HCT116 (cell line): ENCODE results near the gene CLCA2. TPM values are rescaled to one million over a fixed set of nuclear protein-coding genes. Genes with fewer than 3 reads are reported as not detected.

Source experiments
- ATAC-seq: fragments of 200-7000 bp; cut with Tn5 transposase; 2 replicates; pipeline ENCODE4 v1.9.1; 2020; ENCODE audit warnings: mild to moderate bottlenecking, moderate library complexity
- BruUV-seq: library from RNA; stranded (reverse); fragments of 400-500 nt; replicated peaks from 2 replicates; lab custom pipeline; 2021; lab: Mats Ljungman, UMichigan
- CTCF ChIA-PET: fragments of 300-600 bp; sonication (Branson Sonifier 250); formaldehyde crosslinking; loops from one replicate; lab custom pipeline; 2021; ENCODE audit warnings: antibody characterized with exemption; lab: Charles Lee
- POLR2A ChIA-PET: fragments of 300-600, 350-600 bp; sonication (Branson Sonifier 250); formaldehyde crosslinking; loops from one replicate; lab custom pipeline; 2021; ENCODE audit warnings: antibody characterized with exemption; lab: Charles Lee
- RAD21 ChIA-PET, 2 experiments: fragments of 300-600 bp; sonication (Branson Sonifier 250); formaldehyde crosslinking; loops; one replicate each; lab custom pipeline; 2023; ENCODE audit warnings: low total read pairs in 2 of 2; ENCODE audit not compliant: uncharacterized antibody in 2 of 2, unreplicated experiment in 2 of 2, low non-redundant PET in 1 of 2; lab: Charles Lee
- DNase-seq: peaks from one replicate; pipeline ENCODE4 v3.0.0-alpha.2; 2010; ENCODE audit warnings: low read depth, low spot score
- H2AFZ ChIP-seq: fragments of 200-600 bp; shearing (Covaris generic), sonication (generic); 2 replicates; pipeline ENCODE4 v1.6.1; 2017; ENCODE audit warnings: low read depth, mixed run types, mixed read lengths, antibody characterized with exemption, low read length; ENCODE audit not compliant: poor library complexity, severe bottlenecking
- H3K27ac ChIP-seq: 2 replicates; pipeline ENCODE4 v1.5.1; 2012; ENCODE audit warnings: low read depth, low read length
- H3K27me3 ChIP-seq: fragments of 200-600 bp; sonication (generic); 2 replicates; pipeline ENCODE4 v1.6.1; 2016; ENCODE audit warnings: mixed run types, low read length, mixed read lengths; ENCODE audit not compliant: insufficient read depth
- H3K36me3 ChIP-seq, 2 experiments: fragments of 200-500 bp in 1 of 2; fragments of 200-600 bp in 1 of 2; sonication (Bioruptor generic) in 1 of 2; sonication (generic) in 1 of 2; 2 replicates each; pipeline versions ENCODE4 v1.5.1 to v1.6.1; 2014 to 2016; ENCODE audit warnings: low read length in 2 of 2, inconsistent platforms in 1 of 2, mixed read lengths in 1 of 2, mixed run types in 1 of 2; ENCODE audit not compliant: insufficient read depth in 2 of 2, control insufficient read depth in 1 of 2
- H3K4me1 ChIP-seq, 2 experiments: fragments of 200-600 bp in 1 of 2; sonication (generic) in 1 of 2; 2 replicates each; pipeline versions ENCODE4 v1.5.1 to v1.6.1; 2012 to 2017; ENCODE audit warnings: low read length in 2 of 2, inconsistent platforms in 1 of 2, mild to moderate bottlenecking in 1 of 2, mixed read lengths in 1 of 2, mixed run types in 1 of 2, moderate library complexity in 1 of 2; ENCODE audit not compliant: insufficient read depth in 2 of 2, control insufficient read depth in 1 of 2
- H3K4me2 ChIP-seq: fragments of 200-600 bp; sonication (generic); 2 replicates; pipeline ENCODE4 v1.6.1; 2017; ENCODE audit warnings: mixed run types, low read length, mixed read lengths
- H3K4me3 ChIP-seq, 2 experiments: fragments of 200-600 bp in 1 of 2; sonication (generic) in 1 of 2; replicated peaks in 1 of 2; 2 replicates each; pipeline ENCODE4 v1.5.1; 2011 to 2016; ENCODE audit warnings: low read length in 2 of 2, control low read depth in 1 of 2, low read depth in 1 of 2, mild to moderate bottlenecking in 1 of 2, mixed read lengths in 1 of 2, mixed run types in 1 of 2
- H3K79me2 ChIP-seq: fragments of 200-600 bp; sonication (generic); 2 replicates; pipeline ENCODE4 v1.6.1; 2017; ENCODE audit warnings: mild to moderate bottlenecking, mixed run types, low read length, moderate library complexity, mixed read lengths; ENCODE audit not compliant: insufficient read depth
- H3K9ac ChIP-seq: fragments of 200-600 bp; sonication (generic); 2 replicates; pipeline ENCODE4 v1.6.1; 2016; ENCODE audit warnings: low read length, mixed read lengths
- H3K9me2 ChIP-seq: fragments of 200-600 bp; sonication (generic), shearing (Covaris generic); 2 replicates; pipeline ENCODE4 v1.6.1; 2017; ENCODE audit warnings: mixed run types, mild to moderate bottlenecking, moderate library complexity; ENCODE audit not compliant: insufficient read depth
- H3K9me3 ChIP-seq, 2 experiments: fragments of 200-500 bp in 1 of 2; fragments of 200-600 bp in 1 of 2; sonication (Bioruptor generic) in 1 of 2; sonication (generic) in 1 of 2; 2 replicates each; pipeline ENCODE4 v1.6.1; 2014 to 2017; ENCODE audit warnings: low read length in 2 of 2, mixed read lengths in 2 of 2, inconsistent platforms in 1 of 2, low read depth in 1 of 2, mild to moderate bottlenecking in 1 of 2, mixed run types in 1 of 2, moderate library complexity in 1 of 2; ENCODE audit not compliant: control insufficient read depth in 1 of 2, insufficient read depth in 1 of 2
- H4K20me1 ChIP-seq: fragments of 200-600 bp; sonication (generic), shearing (Covaris generic); 2 replicates; pipeline ENCODE4 v1.6.1; 2017; ENCODE audit warnings: mixed run types, mild to moderate bottlenecking, moderate library complexity; ENCODE audit not compliant: insufficient read depth
- CEBPB ChIP-seq: IDR thresholded peaks from 2 replicates; pipeline ENCODE4 v1.6.1; 2012; ENCODE audit warnings: low read depth
- EZH2 ChIP-seq: fragments of 200-600 bp; sonication (generic); IDR thresholded peaks from 2 replicates; pipeline ENCODE4 v1.6.1; 2017; ENCODE audit warnings: antibody characterized with exemption, mixed run types
- EZH2phosphoT487 ChIP-seq: fragments of 200-600 bp; IDR thresholded peaks from 2 replicates; pipeline ENCODE4 v1.6.1; 2018; ENCODE audit warnings: antibody characterized with exemption, borderline replicate concordance
- POLR2A ChIP-seq: IDR thresholded peaks from 2 replicates; pipeline ENCODE4 v1.7.0; 2011; ENCODE audit warnings: borderline replicate concordance; ENCODE audit not compliant: insufficient read depth, insufficient read length; ENCODE audit errors: extremely low read depth
- RAD21 ChIP-seq: IDR thresholded peaks from 2 replicates; pipeline ENCODE4 v1.6.1; 2012; ENCODE audit warnings: low read depth, mild to moderate bottlenecking
- REST ChIP-seq: IDR thresholded peaks from 2 replicates; pipeline ENCODE4 v1.6.1; 2012; ENCODE audit warnings: low read depth
- TCF7L2 ChIP-seq: IDR thresholded peaks from 2 replicates; pipeline ENCODE4 v1.7.0; 2011; ENCODE audit warnings: borderline replicate concordance, inconsistent platforms; ENCODE audit not compliant: insufficient read depth, insufficient read length; ENCODE audit errors: extremely low read depth
- ZNF274 ChIP-seq: fragments of 200-500 bp; sonication (Bioruptor generic); IDR thresholded peaks from 2 replicates; pipeline ENCODE4 v1.6.1; 2014; ENCODE audit warnings: mild to moderate bottlenecking, low read depth, low read length, inconsistent platforms
- intact Hi-C: fragments of 100-400 bp; cut with micrococcal nuclease; formaldehyde crosslinking; loops from 2 replicates; pipeline ENCODE4 v1.10.0; 2022
- total RNA-seq: library from RNA; stranded (reverse); gene quantifications from one replicate; pipeline ENCODE4 v1.2.1, GENCODE V29; 2021; ENCODE audit not compliant: unreplicated experiment

Gene CLCA2
- total RNA-seq, 1 experiment from 2014 or later: not detected

GRCh38 chr1:86378813-86379212, 45.2 kb upstream of the CLCA2 start:
- no peak overlapping the region for H2AFZ ChIP-seq
- H3K9ac ChIP-seq: no peak overlapping the region
- POLR2A ChIA-PET: no interaction called here
- H3K4me1 ChIP-seq: no peaks in the 10 kb centered on the region
- H3K27me3 ChIP-seq: no peaks in the 10 kb centered on the region
- CTCF ChIA-PET: no interaction called here
- ATAC-seq: no peak
- no peak overlapping the region for H3K27ac ChIP-seq
- H3K9me2 ChIP-seq: no peaks in the 10 kb centered on the region
- intact Hi-C loops: no loop called here
- H3K4me3 ChIP-seq: no peak overlapping the region
- RAD21 ChIA-PET: no interaction called here
- peaks cover 0 to 8% of the 10 kb centered on the region in 2 experiments; a peak in 2 of 4 replicates for H3K36me3 ChIP-seq
- BruUV-seq: no TSS peak
- peaks cover 4 to 8% of the 10 kb centered on the region in 2 experiments; a peak in 2 of 4 replicates for H3K9me3 ChIP-seq
- no peak for DNase-seq
- H4K20me1 ChIP-seq: no peaks in the 10 kb centered on the region
- TF ChIP-seq CEBPB (no peak), POLR2A (no peak), REST (no peak), EZH2phosphoT487 (no peak), ZNF274 (no peak), TCF7L2 (no peak), EZH2 (no peak), RAD21 (no peak)
- H3K79me2 ChIP-seq: no peaks in the 10 kb centered on the region
- no peak overlapping the region for H3K4me2 ChIP-seq
